Peyer's patch (tissue), 4 donors: ENCODE measurements around the gene SPSB4.

Source experiments
- CTCF ChIP-seq, 6 experiments: fragments of 450-650 bp in 4 of 6; fragments of 200-600 bp in 2 of 6; sonication (generic) in 1 of 6; IDR thresholded peaks; one replicate each; pipeline ENCODE4 v1.5.1; 2017 to 2019; ENCODE audit warnings: antibody characterized with exemption in 6 of 6, mild to moderate bottlenecking in 3 of 6, moderate library complexity in 1 of 6
- POLR2A ChIP-seq, 2 donors: fragments of 450-650 bp; IDR thresholded peaks; one replicate each; pipeline ENCODE4 v1.5.1; 2017; ENCODE audit warnings: antibody characterized with exemption in 2 of 2, mild to moderate bottlenecking in 2 of 2, moderate library complexity in 2 of 2

GRCh38 chr3:141129049-141129448, 77.9 kb downstream of the SPSB4 start:
- TF ChIP-seq CTCF (IDR thresholded peaks at IDR 0.05) (no peak), POLR2A (IDR thresholded peaks at IDR 0.05) (no peak)
